Neural progenitor cell (in vitro differentiated cells): Measurements from ENCODE around the gene PRSS12.

Experiments
- EZH2 ChIP-seq: fragments of 200-600 bp; sonication (generic); IDR thresholded peaks from 2 replicates; pipeline ENCODE4 v1.6.1; 2017; ENCODE audit warnings: antibody characterized with exemption, mild to moderate bottlenecking, moderate library complexity
- TF ChIP-seq, protein P1 (sequence below): fragments of 200-600 bp; sonication (generic); IDR thresholded peaks from 2 replicates; pipeline ENCODE4 v1.5.1; 2017; ENCODE audit warnings: antibody characterized with exemption, mild to moderate bottlenecking

DNA sequence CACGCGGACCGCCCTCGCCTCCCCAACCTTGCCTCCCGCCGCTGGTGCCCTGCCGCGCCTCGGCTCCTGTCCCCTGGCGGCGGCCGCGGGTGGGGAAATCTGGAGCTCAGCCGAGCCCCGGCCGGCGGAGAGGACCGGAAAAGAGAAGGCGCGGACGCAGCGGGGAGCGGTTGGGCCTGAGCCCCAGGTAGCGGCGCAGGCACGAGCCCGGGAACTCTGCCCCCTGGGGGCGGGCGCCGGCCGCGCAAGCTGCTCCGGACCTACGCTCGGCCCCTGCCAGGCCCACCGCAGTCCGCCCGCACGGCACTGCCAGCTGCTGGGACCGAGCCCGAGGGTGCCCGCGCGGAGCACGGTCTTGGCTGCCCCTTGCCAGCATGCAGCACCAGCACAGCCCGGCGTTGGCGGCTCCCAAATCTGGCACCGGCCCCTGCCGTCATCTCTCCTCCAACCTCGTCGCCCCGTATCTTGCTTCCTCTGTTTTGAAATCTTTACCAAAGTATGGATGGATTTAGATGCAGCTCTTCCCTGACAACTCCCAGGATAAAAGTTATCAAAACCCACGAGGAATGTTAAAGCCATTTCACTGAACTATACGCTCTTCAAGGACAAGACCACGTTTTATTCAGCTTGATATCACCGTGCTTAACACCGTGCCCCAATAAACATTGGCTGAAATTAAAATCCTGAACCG lies at the start of gene PRSS12:
- TF ChIP-seq, protein P1, sequence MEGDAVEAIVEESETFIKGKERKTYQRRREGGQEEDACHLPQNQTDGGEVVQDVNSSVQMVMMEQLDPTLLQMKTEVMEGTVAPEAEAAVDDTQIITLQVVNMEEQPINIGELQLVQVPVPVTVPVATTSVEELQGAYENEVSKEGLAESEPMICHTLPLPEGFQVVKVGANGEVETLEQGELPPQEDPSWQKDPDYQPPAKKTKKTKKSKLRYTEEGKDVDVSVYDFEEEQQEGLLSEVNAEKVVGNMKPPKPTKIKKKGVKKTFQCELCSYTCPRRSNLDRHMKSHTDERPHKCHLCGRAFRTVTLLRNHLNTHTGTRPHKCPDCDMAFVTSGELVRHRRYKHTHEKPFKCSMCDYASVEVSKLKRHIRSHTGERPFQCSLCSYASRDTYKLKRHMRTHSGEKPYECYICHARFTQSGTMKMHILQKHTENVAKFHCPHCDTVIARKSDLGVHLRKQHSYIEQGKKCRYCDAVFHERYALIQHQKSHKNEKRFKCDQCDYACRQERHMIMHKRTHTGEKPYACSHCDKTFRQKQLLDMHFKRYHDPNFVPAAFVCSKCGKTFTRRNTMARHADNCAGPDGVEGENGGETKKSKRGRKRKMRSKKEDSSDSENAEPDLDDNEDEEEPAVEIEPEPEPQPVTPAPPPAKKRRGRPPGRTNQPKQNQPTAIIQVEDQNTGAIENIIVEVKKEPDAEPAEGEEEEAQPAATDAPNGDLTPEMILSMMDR: peak; percentile 76
- TF ChIP-seq EZH2: no peak
